GM18507 (cell line): ENCODE results near the gene FAAH.
A peak's percentile ranks its signal among the peaks of the same experiment; 100 is the strongest.

Experiments
- DNase-seq: peaks from one replicate; pipeline ENCODE4 v3.0.0; 2011; ENCODE audit warnings: low read depth; ENCODE audit not compliant: insufficient read length; ENCODE audit errors: extremely low spot score
- FAIRE-seq: peaks from 2 replicates; lab custom pipeline; 2011; peaks lifted over from hg19 to GRCh38; lab: Jason Lieb, UNC

FAAH gene

DNA sequence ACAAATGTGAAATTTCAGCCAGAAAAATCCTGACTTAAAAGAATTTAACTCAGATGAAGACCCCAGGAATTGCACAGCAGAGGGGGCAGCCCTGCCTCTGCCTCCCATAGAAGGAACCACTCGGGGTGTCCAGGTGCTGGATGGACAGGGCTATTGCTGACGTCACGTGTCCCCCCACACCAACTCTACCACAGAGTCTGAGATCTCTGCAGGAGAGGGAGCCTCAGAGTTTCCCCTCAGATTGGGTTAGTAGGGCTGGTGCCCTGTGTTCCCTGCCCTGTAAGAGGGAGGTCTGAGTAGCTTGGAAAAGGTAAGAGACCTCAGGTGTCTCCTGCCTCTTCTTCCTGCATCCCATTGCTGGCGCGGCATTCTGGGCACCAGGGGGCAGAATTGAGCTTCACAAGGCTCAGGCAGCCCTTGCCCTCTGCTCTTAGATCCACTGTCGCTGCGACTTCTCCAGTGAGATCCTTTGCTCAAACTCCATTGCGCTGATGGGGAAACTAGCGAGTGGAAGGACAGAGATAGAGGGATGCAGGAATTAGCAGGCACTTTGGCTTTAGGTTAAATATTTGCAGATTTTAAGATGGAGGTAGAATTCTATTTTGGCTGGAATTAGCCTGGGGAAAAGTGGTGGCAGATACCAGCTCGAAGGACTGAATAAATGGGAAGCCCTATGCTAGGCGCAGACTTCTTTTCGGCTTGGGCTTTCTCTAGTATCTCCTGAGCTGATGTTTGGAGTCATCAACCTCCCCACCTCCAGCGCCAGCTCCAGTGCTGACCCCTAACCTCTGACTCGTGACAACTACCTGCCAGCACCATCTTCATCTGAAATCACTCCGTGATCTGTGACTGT lies 52.8 kb downstream of the FAAH start:
- DNase-seq: peak; percentile 35
- FAIRE-seq: peak; percentile 81

DNA sequence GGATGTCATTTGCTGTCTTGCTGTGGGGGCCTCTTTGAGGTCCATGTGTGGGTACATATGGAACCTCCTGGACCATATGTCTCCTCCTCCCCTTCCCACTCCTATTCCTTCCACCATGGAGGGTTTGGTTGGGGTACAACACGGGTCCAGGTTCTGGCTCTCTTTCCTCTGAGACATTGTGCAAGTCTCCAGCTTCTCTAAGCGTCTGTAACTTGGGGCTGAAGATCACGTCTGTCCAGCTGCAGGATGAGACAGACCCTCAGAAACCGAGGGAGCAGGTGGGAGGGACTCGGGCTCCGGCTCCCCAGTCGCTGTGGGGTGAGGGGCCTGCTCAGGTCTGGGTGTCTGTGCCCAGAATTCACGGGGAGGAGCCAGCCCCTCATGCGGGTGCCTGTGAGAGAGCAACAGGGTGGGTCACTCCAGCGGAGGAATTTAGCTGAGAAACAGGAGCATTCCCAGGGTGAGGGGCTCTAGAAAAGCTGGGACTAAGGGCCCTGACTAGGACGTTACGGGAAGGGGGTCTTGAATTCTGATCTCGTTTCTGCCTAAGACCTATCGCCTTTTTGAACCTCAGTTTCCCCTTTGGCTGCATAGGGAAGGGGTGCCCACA lies 53.5 kb downstream of the FAAH start:
- DNase-seq (no peak), FAIRE-seq (no peak)

DNA sequence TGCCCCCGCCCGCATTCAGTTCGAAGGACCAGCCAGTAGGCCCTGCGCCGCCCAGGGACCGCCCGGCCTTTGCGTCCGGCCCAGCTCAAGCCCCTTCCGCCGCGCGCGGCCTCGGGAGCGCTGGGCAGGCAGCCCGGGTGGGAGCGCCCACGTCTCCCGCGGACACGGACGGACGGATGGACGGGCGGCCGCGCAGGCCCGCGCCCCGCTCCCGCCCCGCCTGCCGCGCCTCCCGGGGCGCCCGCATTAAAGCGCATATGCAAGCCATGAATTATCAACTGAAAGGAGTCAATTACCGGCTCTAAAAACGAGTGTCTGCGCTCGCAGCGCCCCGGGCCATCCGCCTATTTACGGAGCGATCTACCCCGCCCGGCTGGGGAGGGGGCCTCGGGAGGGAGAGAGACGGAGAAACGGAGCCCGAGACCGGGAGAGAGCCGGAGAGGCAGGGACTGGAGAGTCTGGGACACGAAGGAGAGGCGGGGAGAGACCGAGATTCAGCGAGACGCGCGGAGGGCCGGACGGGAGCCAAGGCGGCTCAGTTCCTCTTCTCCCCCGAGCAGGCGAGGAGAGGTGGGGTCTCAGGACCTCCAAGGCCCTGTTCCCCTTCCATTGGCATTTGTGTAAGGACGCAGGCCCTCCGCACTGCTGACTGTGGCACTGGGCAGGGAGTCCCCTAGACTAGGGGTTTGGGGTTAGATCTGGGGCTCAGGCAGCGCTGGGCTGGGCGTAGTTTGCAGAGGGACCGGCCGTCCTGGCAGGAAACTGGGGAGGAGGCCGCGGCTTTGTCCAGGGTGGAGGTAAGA lies 54.2 kb downstream of the FAAH start:
- FAIRE-seq (no peak), DNase-seq (no peak)

DNA sequence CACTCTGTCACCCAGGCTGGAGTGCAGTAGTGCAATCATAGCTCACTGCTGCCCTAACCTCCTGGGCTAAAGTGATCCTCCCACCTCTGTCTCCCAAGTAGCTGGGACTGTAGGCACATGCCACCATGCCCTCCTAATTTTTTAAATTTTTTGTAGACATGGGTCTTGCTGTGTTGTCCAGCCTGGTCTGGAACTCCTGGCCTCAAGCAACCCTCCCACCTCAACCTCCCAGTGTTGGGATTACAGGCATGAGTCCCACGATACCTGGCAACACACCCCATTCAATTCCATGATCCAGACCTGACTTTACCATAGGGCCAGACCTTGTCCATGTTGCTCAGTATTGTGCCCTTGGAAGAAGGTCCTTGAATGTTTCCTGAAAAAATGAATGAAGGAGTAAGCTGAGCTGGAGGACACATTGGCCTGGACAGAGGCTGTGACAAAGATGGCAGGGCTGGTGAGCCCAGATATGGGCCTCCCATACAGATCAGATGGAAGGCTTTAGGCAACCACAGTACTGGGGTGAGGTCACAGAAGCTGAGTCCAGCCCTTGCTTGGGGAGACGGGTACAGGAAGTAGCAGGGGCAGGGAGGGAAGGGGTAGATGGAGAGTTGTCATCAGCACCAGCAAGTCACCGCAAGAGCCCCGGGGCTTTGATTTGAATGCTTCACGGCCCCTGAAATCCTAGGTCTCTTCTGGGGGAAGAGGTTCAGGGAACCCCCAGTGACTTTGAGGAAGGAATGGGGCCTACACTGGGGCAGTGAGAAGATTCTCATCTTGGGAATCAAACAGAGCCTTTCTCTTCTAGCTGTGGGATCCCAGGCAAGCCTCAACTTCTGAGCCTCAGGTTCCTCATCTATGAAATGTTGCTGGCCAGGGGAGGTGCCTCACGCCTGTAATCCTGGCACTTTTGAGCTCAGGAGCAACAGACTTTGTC lies 55.4 kb downstream of the FAAH start:
- peak; percentile 21 for FAIRE-seq
- DNase-seq: no peak

DNA sequence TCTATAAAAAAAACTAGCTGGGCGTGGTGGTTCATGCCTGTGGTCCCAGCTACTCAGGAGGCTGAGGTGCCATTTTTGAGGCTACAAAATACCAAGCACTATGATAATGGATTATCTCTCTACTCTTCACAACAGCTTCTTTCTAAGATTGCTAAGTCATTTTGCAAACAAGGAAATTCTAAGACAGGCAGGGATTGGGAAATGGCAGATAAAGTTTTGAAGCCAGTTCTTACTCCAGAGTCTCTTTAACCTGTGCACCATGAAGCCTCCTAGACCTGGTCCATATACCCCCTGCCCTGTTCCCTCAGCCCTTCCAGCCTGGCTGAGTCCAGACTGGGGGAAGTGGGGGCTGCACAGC lies 56.0 kb downstream of the FAAH start:
- DNase-seq (no peak), FAIRE-seq (no peak)

DNA sequence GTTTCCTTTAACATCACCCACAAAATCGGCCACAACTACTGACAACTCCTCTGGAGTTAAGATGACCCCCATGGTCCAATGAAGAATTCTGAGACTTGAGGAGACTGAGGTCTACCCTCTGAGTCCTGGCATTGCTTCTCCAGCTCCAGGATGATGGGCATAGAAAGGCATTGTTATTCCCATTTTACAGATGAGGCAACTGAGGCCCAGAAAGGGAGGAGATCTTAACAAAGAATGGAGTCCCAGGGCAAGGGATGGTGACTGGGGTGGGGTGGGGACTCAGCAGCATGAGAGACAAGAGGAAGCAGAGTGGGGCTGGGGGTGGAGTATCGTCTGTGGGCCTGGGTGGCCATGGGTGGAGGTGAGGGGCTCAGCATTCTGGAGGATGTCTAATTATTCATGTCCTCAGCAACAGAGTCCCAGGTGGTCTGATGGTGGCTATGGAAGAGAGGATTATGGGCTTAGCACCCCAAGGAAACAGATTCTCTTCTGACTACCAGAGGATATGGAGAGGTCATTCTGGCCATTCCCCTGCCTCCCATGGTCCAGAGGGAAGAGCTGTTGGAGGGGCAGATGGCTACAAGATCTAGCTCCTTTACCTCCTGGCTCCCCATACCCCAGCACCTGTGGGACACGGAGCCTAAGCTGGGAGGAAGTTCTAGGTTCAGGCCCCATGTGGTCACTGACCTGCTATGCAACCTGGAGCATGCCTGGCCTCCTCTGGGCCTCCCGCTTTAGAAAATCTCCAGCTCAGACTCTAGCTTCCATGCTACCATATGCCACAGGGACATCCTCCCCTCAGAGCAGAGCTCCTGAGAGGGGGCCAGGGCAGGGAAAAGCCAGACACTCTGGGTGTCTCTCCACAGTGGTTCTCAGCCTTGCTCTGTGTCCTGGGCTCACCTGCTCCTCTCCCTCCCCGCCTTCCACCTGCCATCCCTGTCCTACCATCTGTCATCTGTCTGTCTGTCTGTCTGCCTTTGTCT lies 58.1 kb downstream of the FAAH start:
- DNase-seq (no peak), FAIRE-seq (no peak)

DNA sequence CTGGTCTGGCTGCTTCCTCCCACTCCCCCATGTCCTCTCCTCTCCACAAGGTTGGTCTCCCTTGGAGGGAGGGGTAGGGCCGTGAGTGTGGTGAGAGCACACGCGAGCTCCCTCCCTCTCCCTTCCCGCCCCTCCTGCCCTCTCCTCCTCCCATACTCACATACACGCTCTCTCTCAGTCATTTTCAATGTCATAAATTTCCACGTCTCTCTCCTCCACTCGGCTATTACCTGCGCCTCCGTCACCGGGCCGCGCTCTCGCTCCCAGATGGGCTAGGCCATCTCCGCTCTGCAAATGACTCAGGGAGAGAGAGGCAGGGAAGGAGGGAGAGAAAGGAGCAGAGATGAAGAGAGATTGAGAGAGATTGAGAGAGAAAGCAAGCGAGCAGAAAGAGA lies 58.8 kb downstream of the FAAH start:
- FAIRE-seq (no peak), DNase-seq (no peak)

DNA sequence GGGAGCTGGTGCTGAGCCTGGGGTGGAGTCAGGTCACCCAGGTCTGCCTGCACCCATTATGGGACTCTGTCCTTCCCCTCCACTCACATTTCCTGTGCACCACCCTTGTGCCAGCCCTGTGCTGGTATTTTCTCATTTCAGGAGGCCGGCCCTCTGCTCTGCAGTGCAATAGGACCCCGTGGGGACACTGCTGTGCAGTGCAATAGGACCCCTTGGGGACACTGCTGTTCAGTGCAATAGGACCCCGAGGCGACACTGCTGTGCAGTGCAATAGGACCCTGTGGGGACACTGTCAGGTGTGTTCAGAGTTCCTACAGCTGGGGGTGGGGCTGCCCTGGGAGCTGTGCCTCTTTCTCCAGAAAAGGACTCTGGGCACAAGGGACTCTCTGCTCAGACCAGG lies 59.3 kb downstream of the FAAH start:
- no peak for DNase-seq
- no peak for FAIRE-seq

DNA sequence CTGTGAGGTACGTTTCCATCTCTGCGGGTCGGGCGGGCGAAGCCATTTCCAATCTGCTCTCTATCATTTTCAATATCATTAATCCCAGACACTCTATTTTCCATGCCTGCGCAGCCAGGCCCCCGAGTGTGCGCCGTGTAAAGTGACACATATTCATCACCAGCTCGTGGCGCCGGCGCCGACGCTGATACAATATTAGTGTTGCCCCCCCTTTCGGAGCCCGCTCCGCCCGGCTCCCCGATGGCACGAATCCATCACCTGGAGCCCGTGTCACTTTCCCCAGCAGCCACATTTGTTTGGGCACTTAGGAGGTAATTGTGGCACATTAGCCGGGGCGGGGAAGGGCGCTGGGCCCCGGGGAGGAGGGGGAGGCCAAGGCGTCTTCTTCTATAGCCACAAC lies 61.8 kb downstream of the FAAH start:
- no peak for DNase-seq
- no peak for FAIRE-seq

DNA sequence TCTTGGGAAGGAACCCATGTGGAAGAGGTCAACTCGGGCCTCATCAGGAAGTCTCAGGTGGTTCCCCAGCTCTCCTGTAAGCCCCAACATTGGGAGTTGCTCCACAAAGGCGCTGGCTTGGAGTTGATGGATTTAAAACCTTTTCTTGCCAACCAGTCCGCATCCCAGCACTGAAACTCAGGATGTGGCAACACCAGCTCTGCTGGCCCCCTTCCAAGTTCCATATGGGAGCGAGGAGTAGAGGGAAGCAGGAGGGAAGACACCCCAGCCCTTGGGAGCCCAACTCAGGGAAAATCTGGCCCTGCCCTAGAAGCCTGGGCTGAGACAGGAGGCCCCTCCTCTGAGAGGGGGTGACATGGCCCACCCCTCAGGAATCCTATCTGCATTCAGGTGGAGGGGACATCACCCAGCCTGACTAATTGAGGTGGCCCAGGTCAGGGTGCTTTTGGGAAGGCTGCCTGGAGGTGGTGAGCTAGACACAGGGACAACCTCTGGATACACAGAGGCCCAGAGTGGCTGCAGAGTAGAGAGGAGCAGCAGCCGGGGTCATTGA lies 62.4 kb downstream of the FAAH start:
- no peak for FAIRE-seq
- no peak for DNase-seq

DNA sequence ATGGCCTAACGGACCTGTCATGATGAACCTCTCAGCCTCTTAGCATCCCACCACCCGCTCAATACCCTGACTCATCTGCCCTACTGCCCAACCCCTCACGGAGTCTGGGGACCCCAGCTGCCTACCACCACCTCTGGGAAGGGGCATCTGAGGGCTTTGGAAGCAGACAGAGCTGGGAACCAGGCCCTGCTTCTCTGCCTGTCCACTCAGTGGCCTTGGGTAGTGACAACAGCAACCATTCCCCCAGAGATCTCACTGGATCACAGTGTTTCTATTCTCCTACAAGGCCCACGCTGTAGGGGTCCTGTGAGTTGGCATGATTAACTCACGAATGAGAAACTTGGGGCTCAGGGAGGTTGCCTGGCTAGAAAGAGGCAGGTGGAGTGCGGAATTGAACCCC lies 63.1 kb downstream of the FAAH start:
- no peak for FAIRE-seq
- no peak for DNase-seq

DNA sequence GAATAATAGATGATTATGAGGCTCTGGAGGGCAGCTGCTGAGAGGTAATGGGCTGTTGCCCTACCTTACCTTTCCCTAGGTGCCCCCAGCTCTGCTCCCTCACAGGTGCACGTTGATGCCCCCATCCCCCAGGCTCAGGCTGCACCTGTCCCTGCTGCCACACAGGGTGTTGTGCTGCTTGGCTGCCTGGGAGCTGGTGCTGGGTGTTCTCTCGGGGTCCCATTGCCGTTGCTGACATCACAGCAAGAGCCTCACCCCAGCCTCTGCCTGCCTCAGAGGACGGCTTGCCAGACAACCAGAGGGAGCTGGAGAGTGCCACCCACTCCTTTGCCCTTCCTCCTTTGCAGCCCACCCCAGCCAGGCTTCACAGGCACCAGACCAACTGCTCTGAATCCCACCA lies 64.1 kb downstream of the FAAH start:
- FAIRE-seq (no peak), DNase-seq (no peak)

DNA sequence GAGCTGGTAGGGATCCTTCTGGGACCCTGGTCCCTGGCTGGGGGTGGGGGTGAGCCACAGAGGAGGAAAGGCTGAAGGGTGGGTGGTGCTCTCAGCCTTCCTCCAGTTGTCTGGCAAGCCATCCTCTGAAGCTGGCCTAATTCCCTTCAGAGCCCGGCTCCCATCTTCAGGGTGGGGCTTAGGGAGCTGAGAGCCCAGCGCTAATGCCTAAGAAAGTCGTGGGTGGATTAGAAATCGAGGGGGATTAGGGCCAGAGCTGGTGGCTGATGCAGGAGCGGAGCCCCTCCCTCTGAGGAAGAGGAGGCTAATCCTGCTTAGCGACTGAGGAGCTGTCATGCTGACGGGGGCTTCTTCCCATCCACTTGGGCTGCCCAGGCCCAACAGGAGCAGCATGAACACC lies 64.7 kb downstream of the FAAH start:
- FAIRE-seq: no peak
- no peak for DNase-seq

DNA sequence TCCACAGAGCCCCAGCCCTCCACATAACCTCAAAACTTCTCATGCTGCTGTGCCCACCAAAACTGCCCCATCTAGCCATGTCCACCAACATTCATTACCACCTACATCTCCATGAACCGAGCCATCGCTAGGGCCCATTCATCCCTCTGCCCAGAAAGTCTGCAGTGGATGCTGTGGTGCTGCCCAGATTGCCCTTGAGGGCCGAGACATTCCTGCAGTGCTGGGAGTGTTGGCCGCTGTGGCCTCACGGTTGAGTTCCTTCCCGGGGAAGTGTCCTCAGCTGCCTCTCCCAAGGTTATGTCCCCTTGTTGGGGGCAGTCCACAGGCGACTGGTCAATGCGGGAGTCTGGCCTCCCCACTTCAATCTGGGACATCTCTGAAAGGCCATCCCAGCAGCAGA lies 65.2 kb downstream of the FAAH start:
- no peak for FAIRE-seq

DNA sequence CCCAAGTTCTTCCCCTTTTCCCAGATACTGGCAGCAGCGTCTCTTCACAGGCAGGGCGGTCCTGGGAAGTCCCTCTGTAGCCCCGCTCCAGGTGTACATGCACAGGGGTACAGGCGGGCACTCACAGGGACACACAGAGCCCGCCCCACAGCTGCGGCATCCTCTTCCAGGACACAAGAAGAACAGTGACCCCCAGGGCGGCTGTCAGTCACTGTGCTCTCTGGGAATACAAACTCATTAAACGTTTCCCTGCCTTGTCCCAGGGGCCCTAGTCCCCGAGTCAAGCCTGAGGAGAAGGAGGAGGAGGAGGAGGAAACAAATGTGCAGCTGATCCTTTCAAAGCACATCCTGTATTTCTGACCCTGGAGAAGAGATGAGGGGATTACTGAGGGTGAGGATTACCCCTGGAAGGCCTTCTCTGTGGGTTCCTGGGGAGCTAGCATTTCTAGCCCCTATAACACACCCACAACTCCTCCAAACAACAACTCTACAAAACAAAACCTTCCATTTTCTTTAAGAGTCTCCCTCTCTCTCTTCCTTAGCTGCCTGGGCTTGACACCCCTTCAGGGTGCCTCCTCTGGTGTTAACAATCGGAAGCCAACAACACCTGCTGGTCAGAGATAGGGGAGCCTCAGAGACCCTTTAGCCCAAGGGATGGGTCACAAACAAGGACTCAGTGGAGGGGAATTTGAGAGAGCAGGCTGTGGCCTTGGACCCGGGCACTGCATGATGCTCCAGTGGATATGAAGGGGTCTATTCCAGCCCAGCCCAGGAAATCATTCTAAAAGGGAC lies 67.1 kb downstream of the FAAH start:
- FAIRE-seq: no peak

More for the DNA sequence above, 65.2 kb downstream of the FAAH start:
- no peak for DNase-seq

DNA sequence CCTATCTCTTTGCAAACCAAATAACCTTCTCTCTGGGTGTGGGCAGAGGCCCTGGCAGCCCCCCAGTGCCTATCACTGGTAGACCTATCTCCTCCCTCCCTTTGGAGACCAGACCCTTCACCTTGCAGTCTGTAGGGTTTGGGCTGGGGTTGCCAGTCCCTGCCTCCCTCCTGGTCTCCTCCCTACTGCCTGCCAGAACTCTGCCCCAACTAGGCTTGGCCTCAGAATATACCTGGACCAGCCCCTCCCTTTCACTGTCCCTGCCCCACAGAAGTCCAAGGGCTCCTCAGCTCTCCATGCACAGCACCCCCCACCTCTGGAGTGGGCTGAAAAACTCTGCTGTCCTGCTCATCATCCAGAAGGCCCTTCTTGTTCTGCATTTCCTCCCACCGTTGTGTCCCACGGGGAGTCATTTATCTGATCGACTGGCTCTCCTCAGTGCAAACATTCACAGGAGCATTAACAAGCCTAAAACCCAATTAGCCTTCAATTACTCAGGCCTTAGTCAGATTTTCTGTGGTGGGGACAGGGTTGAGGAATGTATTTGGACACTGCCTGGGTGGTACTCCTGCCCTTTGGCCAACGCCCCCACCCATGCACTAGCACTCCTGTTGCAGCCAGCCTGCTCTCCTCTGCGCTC lies 67.8 kb downstream of the FAAH start:
- FAIRE-seq: no peak
- no peak for DNase-seq

More for the DNA sequence above, 67.1 kb downstream of the FAAH start:
- DNase-seq: no peak
